ENCODE measurements around the gene BAX. TPM values are rescaled to one million over a fixed set of nuclear protein-coding genes. Genes with fewer than 3 reads are reported as not detected.

Gene BAX
- polyA plus RNA-seq, 1 of the 3 experiments (the other 2 are of a cell fraction), result 640 TPM

DNA sequence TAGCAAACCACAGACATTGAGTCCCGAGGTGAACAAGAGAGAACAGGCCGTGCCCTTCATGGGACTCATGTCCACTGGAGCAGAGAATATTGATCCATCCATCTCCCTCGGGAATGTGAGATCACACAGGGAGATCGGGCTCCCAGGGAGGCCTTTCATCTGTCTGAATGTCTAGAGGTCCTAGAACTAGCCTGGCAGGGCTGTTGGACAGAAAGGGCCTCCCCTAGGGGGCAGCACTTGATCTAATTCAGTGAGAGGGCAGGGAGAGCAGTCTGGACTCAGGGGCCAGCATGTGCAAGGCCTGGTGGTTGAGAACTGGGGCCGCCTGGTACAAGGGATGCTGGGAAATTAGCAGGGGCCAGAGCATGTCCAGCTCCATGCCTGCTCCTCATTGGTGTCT lies 43.3 kb downstream of the BAX start:
- Histone ChIP-seq H3K4me1 (ENCODE audit: control insufficient read depth in 1 of 2, insufficient read depth in 2 of 2, low read depth in 1 of 2, low read length in 1 of 2) (peaks cover 0 to 10% of the 10 kb centered on the region in 2 experiments; a peak in 1 of 4 replicates), H3K4me3 (ENCODE audit: low read depth in 2 of 2, low read length in 1 of 2) (no peak overlapping the region; a peak in 1 of 4 replicates), H3K27ac (ENCODE audit: low read depth in 2 of 2, low read length in 1 of 2) (no peak overlapping the region), H3F3A (replicated peaks; ENCODE audit: insufficient read depth) (peaks cover 3% of the 10 kb centered on the region), H3K36me3 (replicated peaks in 1 of 2; ENCODE audit: control insufficient read depth in 1 of 2, insufficient read depth in 2 of 2, low read length in 1 of 2) (peaks cover 0 to 5% of the 10 kb centered on the region in 2 experiments), H2AFZ (ENCODE audit: low read depth) (no peak overlapping the region), H3K9me3 (no peaks in the 10 kb centered on the region), H3K27me3 (ENCODE audit: insufficient read depth) (no peaks in the 10 kb centered on the region), H3K79me2 (ENCODE audit: insufficient read depth) (peaks cover 88% of the 10 kb centered on the region), H4K20me1 (ENCODE audit: insufficient read depth) (no peaks in the 10 kb centered on the region), H3K9me2 (no peaks in the 10 kb centered on the region), H3K9ac (no peak overlapping the region), H3K4me2 (no peak overlapping the region)
- TF ChIP-seq TEAD4 (IDR thresholded peaks at IDR 0.05; ENCODE audit: borderline replicate concordance, insufficient read depth) (no peak), RAD21 (IDR thresholded peaks at IDR 0.05; ENCODE audit: low read length) (peak; percentile 37; the same call in 1 of the 2 replicates), SMC3 (IDR thresholded peaks at IDR 0.05; ENCODE audit: low read depth, low read length) (no peak), TCF12 (IDR thresholded peaks at IDR 0.05) (no peak), JUND (IDR thresholded peaks at IDR 0.05) (no peak), CHD2 (IDR thresholded peaks at IDR 0.05; ENCODE audit: low read length, partially characterized antibody) (no peak)
- TF ChIP-seq, protein P1, sequence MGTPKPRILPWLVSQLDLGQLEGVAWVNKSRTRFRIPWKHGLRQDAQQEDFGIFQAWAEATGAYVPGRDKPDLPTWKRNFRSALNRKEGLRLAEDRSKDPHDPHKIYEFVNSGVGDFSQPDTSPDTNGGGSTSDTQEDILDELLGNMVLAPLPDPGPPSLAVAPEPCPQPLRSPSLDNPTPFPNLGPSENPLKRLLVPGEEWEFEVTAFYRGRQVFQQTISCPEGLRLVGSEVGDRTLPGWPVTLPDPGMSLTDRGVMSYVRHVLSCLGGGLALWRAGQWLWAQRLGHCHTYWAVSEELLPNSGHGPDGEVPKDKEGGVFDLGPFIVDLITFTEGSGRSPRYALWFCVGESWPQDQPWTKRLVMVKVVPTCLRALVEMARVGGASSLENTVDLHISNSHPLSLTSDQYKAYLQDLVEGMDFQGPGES (IDR thresholded peaks at IDR 0.05; ENCODE audit: low read depth, low read length), result no peak
- TF ChIP-seq, protein P2, sequence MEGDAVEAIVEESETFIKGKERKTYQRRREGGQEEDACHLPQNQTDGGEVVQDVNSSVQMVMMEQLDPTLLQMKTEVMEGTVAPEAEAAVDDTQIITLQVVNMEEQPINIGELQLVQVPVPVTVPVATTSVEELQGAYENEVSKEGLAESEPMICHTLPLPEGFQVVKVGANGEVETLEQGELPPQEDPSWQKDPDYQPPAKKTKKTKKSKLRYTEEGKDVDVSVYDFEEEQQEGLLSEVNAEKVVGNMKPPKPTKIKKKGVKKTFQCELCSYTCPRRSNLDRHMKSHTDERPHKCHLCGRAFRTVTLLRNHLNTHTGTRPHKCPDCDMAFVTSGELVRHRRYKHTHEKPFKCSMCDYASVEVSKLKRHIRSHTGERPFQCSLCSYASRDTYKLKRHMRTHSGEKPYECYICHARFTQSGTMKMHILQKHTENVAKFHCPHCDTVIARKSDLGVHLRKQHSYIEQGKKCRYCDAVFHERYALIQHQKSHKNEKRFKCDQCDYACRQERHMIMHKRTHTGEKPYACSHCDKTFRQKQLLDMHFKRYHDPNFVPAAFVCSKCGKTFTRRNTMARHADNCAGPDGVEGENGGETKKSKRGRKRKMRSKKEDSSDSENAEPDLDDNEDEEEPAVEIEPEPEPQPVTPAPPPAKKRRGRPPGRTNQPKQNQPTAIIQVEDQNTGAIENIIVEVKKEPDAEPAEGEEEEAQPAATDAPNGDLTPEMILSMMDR (IDR thresholded peaks at IDR 0.05), result peak; percentile 71
- TF ChIP-seq, protein P3, sequence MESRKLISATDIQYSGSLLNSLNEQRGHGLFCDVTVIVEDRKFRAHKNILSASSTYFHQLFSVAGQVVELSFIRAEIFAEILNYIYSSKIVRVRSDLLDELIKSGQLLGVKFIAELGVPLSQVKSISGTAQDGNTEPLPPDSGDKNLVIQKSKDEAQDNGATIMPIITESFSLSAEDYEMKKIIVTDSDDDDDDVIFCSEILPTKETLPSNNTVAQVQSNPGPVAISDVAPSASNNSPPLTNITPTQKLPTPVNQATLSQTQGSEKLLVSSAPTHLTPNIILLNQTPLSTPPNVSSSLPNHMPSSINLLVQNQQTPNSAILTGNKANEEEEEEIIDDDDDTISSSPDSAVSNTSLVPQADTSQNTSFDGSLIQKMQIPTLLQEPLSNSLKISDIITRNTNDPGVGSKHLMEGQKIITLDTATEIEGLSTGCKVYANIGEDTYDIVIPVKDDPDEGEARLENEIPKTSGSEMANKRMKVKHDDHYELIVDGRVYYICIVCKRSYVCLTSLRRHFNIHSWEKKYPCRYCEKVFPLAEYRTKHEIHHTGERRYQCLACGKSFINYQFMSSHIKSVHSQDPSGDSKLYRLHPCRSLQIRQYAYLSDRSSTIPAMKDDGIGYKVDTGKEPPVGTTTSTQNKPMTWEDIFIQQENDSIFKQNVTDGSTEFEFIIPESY (IDR thresholded peaks at IDR 0.05; ENCODE audit: borderline replicate concordance, low read depth), result no peak
- peak; percentile 69 for DNase-seq
- 74% methylated on average over 4 of the region's 5 CpGs for WGBS (ENCODE audit: low lambda C conversion rate)
- ChIA-PET CTCF (interaction anchor here (0.5 to 5.4 kb wide), 13 partner anchors 12 to 267 kb away, joined by 3 to 68 read pairs (median 3); partner anchors contain the start of gene CGB7), POLR2A (no interaction called here)

DNA sequence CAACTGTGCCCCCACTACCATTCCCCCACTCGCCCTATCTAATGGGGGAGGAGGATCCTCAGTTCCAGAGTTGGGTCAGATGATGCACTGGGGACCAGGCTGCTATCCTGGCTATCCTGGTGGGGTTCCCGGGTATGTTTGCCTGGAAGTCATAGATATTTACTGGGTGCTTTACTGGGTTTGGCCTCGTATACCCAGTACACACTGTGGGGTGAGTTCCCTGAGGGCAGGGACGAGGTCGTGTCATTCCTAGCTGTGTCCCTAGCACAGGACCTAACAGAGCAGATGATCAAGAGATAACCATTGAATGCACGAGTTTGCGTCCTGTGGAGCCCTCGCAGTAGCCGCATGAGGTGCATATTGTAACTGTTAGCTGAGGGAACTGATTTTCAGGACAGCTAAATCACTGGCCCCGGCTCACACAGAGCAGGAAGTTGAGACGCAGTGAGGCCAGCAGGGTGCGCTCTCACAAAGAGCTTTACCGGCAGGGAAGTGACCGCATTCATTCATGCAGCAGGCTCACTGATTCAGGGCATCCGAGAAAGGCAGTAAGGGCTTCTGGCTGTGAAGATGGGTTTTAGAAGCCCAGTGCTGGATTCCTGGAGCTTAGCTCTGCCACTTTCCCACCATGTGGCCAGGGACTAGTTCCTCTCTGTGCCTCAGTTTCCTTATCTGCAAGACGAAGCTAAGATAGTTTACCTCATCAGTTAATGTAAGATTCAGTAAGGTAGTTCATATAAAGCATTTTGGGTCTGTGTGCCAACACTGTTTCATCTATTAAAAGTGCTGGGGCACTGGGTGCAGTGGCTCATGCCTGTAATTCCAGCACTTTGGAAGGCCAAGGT lies 45.0 kb downstream of the BAX start:
- TF ChIP-seq RAD21 (IDR thresholded peaks at IDR 0.05; ENCODE audit: low read length) (peak; percentile 39), EZH2phosphoT487 (IDR thresholded peaks at IDR 0.05; ENCODE audit: borderline replicate concordance, low read depth) (no peak)
- TF ChIP-seq, protein P2 (IDR thresholded peaks at IDR 0.05), result peak; percentile 66
- no peaks in the 10 kb centered on the region for H3K9me3 ChIP-seq
- DNase-seq, result peak; percentile 65
- H3K79me2 ChIP-seq (ENCODE audit: insufficient read depth), result peaks cover 78% of the 10 kb centered on the region
- no peaks in the 10 kb centered on the region for H3F3A ChIP-seq (replicated peaks; ENCODE audit: insufficient read depth)
- ChIA-PET POLR2A (interaction anchor here (0.6 to 1.2 kb wide), 2 partner anchors 9 to 490 kb away, joined by 3 read pairs; no protein-coding TSS in a partner anchor), CTCF (interaction anchor here (0.5 to 5.4 kb wide), 21 partner anchors 9 to 198 kb away, joined by 3 to 68 read pairs (median 4); partner anchors contain the start of genes KCNA7 and LIN7B)
- WGBS (ENCODE audit: low lambda C conversion rate), result 84% methylated on average over 13 of the region's 16 CpGs
- H4K20me1 ChIP-seq (ENCODE audit: insufficient read depth), result no peaks in the 10 kb centered on the region
- peaks cover 10 to 14% of the 10 kb centered on the region in 2 experiments for H3K36me3 ChIP-seq (replicated peaks in 1 of 2; ENCODE audit: control insufficient read depth in 1 of 2, insufficient read depth in 2 of 2, low read length in 1 of 2)
- no peak overlapping the region; a peak in 1 of 4 replicates for H3K4me3 ChIP-seq (ENCODE audit: low read depth in 2 of 2, low read length in 1 of 2)
- no peaks in the 10 kb centered on the region for H3K9me2 ChIP-seq
- H3K27me3 ChIP-seq (ENCODE audit: insufficient read depth), result no peaks in the 10 kb centered on the region
- no peak overlapping the region for H3K27ac ChIP-seq (ENCODE audit: low read depth in 2 of 2, low read length in 1 of 2)
- peaks cover 0 to 7% of the 10 kb centered on the region in 2 experiments; a peak in 1 of 4 replicates for H3K4me1 ChIP-seq (ENCODE audit: control insufficient read depth in 1 of 2, insufficient read depth in 2 of 2, low read depth in 1 of 2, low read length in 1 of 2)
- no peak overlapping the region for H3K9ac ChIP-seq
- no peak overlapping the region for H3K4me2 ChIP-seq
- H2AFZ ChIP-seq (ENCODE audit: low read depth), result no peak overlapping the region

Measured in SK-N-SH (cell line).